ENCODE results near the gene ABCG1.

DNA sequence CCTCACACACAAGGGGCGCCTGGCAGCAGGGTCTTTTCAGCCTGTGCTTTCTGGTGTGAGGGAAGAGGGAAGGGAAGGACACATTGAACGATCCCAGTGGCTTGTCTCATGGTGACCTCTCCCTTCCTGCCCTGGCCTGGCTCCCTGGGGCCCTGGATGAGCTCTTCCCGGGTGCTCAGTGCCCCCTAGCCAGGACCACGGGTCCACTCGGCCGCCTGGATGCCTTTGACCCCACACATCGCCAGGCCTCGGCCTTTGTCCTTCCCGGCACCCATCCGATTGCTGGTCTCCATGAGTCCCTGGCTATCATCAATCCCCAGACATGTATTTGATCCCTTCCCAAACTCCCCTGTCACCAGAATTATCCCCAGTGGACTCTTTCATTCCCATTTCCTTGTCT, 102.3 kb downstream of the ABCG1 start:
- TF ChIP-seq, protein P1, sequence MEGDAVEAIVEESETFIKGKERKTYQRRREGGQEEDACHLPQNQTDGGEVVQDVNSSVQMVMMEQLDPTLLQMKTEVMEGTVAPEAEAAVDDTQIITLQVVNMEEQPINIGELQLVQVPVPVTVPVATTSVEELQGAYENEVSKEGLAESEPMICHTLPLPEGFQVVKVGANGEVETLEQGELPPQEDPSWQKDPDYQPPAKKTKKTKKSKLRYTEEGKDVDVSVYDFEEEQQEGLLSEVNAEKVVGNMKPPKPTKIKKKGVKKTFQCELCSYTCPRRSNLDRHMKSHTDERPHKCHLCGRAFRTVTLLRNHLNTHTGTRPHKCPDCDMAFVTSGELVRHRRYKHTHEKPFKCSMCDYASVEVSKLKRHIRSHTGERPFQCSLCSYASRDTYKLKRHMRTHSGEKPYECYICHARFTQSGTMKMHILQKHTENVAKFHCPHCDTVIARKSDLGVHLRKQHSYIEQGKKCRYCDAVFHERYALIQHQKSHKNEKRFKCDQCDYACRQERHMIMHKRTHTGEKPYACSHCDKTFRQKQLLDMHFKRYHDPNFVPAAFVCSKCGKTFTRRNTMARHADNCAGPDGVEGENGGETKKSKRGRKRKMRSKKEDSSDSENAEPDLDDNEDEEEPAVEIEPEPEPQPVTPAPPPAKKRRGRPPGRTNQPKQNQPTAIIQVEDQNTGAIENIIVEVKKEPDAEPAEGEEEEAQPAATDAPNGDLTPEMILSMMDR (conservative IDR thresholded peaks at IDR 0.05; ENCODE audit: low read depth in 2 of 2) = no peak
- TF ChIP-seq CREB1 (CRISPR knock-in tag; IDR thresholded peaks at IDR 0.05; ENCODE audit: low read depth) = no peak
- TF ChIP-seq ZNF114 (CRISPR knock-in tag; IDR thresholded peaks at IDR 0.05) = no peak
- TF ChIP-seq EZH2 (IDR thresholded peaks at IDR 0.05; ENCODE audit: low read depth, unreplicated experiment) = no peak
- TF ChIP-seq POLR2AphosphoS5 (IDR thresholded peaks at IDR 0.05; ENCODE audit: low read depth) = no peak

Data from GM23338 (cell line).